ENCODE results near the gene FOXP2.

DNA sequence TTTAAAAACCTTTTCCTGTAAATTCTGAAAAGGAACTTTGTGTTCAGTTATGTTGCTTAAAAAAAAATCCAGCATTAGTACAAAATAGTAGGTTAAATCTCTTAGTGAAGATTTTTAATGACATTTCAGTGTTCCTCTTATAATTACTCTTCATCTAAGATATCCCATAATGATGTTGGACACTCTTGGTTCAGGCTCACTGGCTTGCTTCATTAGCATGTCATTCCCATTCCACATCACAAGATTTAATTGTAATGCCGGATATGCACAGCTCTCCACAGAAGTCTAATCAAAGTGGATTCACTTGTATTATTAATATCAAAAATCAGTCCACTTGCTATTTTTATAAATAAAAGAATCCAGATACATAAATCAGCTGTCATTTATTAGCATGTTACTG is 327.3 kb downstream of the FOXP2 start:
- TF ChIP-seq TEAD4 (CRISPR knock-in tag; IDR thresholded peaks at IDR 0.05): no peak
- TF ChIP-seq, protein P1, sequence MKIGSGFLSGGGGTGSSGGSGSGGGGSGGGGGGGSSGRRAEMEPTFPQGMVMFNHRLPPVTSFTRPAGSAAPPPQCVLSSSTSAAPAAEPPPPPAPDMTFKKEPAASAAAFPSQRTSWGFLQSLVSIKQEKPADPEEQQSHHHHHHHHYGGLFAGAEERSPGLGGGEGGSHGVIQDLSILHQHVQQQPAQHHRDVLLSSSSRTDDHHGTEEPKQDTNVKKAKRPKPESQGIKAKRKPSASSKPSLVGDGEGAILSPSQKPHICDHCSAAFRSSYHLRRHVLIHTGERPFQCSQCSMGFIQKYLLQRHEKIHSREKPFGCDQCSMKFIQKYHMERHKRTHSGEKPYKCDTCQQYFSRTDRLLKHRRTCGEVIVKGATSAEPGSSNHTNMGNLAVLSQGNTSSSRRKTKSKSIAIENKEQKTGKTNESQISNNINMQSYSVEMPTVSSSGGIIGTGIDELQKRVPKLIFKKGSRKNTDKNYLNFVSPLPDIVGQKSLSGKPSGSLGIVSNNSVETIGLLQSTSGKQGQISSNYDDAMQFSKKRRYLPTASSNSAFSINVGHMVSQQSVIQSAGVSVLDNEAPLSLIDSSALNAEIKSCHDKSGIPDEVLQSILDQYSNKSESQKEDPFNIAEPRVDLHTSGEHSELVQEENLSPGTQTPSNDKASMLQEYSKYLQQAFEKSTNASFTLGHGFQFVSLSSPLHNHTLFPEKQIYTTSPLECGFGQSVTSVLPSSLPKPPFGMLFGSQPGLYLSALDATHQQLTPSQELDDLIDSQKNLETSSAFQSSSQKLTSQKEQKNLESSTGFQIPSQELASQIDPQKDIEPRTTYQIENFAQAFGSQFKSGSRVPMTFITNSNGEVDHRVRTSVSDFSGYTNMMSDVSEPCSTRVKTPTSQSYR (CRISPR knock-in tag; IDR thresholded peaks at IDR 0.05): no peak
- TF ChIP-seq, protein P2, sequence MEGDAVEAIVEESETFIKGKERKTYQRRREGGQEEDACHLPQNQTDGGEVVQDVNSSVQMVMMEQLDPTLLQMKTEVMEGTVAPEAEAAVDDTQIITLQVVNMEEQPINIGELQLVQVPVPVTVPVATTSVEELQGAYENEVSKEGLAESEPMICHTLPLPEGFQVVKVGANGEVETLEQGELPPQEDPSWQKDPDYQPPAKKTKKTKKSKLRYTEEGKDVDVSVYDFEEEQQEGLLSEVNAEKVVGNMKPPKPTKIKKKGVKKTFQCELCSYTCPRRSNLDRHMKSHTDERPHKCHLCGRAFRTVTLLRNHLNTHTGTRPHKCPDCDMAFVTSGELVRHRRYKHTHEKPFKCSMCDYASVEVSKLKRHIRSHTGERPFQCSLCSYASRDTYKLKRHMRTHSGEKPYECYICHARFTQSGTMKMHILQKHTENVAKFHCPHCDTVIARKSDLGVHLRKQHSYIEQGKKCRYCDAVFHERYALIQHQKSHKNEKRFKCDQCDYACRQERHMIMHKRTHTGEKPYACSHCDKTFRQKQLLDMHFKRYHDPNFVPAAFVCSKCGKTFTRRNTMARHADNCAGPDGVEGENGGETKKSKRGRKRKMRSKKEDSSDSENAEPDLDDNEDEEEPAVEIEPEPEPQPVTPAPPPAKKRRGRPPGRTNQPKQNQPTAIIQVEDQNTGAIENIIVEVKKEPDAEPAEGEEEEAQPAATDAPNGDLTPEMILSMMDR (IDR thresholded peaks at IDR 0.05): no peak
- TF ChIP-seq, protein P3, sequence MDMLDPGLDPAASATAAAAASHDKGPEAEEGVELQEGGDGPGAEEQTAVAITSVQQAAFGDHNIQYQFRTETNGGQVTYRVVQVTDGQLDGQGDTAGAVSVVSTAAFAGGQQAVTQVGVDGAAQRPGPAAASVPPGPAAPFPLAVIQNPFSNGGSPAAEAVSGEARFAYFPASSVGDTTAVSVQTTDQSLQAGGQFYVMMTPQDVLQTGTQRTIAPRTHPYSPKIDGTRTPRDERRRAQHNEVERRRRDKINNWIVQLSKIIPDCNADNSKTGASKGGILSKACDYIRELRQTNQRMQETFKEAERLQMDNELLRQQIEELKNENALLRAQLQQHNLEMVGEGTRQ (CRISPR knock-in tag; IDR thresholded peaks at IDR 0.05): no peak

All from WTC11 (cell line).